K562 (cell line): ENCODE results near the gene NUDT5. TPM values are rescaled to one million over a fixed set of nuclear protein-coding genes. Genes with fewer than 3 reads are reported as not detected.

ENCODE experiments used
- ATAC-seq: fragments of 200-7000 bp; cut with Tn5 transposase; 3 replicates; pipeline ENCODE4 v1.9.1; 2020; ENCODE audit warnings: moderate library complexity
- BruUV-seq: library from RNA; stranded (reverse); fragments of 400-500 nt; replicated peaks from 2 replicates; lab custom pipeline; 2021; lab: Mats Ljungman, UMichigan
- CTCF ChIA-PET: fragments of 300-600 bp; formaldehyde crosslinking; extraction: SDS; loops from one replicate; lab custom pipeline; 2021; ENCODE audit warnings: low intra/inter-chr PET ratio; lab: Yijun Ruan, JAX
- POLR2A ChIA-PET: fragments of 300-600, 350-650 bp; sonication (Branson Sonifier 250); formaldehyde crosslinking; extraction: SDS; loops from one replicate; lab custom pipeline; 2021; ENCODE audit warnings: antibody characterized with exemption, inconsistent platforms; lab: Yijun Ruan, JAX
- DNase-seq, 4 experiments: peaks; one replicate each; pipeline versions ENCODE4 v3.0.0 to v3.0.0-alpha.2; 2011 to 2018; ENCODE audit warnings: low spot score in 3 of 4, mixed read lengths in 3 of 4; ENCODE audit errors: extremely low read depth in 1 of 4
- FAIRE-seq: peaks from 2 replicates; lab custom pipeline; 2011; peaks lifted over from hg19 to GRCh38; lab: Jason Lieb, UNC
- H2AFZ ChIP-seq: 2 replicates; pipeline ENCODE4 v1.6.0; 2011; ENCODE audit warnings: low read depth, low read length, control low read depth, inconsistent platforms
- H3K27ac ChIP-seq: fragments of 200-600 bp; 3 replicates; pipeline ENCODE4 v1.8.0; 2011; ENCODE audit warnings: low read depth, mild to moderate bottlenecking, control low read depth, inconsistent platforms, low read length, moderate library complexity, mixed read lengths; ENCODE audit errors: extremely low read depth
- H3K27me3 ChIP-seq, 2 experiments: fragments of 300-600 bp in 1 of 2; 2 replicates in 1 of 2; 3 replicates in 1 of 2; pipeline versions ENCODE4 v1.6.0 to v1.8.0; 2011; ENCODE audit warnings: inconsistent platforms in 2 of 2, low read length in 2 of 2, mild to moderate bottlenecking in 1 of 2, mixed read lengths in 1 of 2, moderate library complexity in 1 of 2; ENCODE audit not compliant: control insufficient read depth in 2 of 2, insufficient read depth in 2 of 2
- H3K36me3 ChIP-seq: fragments of 300-600 bp; 3 replicates; pipeline ENCODE4 v1.8.0; 2011; ENCODE audit warnings: mild to moderate bottlenecking, low read length, inconsistent platforms; ENCODE audit not compliant: control insufficient read depth, insufficient read depth
- H3K4me1 ChIP-seq, 2 experiments: fragments of 200-600 bp in 1 of 2; replicated peaks in 1 of 2; 2 replicates in 1 of 2; 3 replicates in 1 of 2; pipeline versions ENCODE4 v1.5.1 to v1.8.0; 2011; ENCODE audit warnings: inconsistent platforms in 2 of 2, low read length in 2 of 2, mild to moderate bottlenecking in 1 of 2, mixed read lengths in 1 of 2, moderate library complexity in 1 of 2; ENCODE audit not compliant: control insufficient read depth in 2 of 2, insufficient read depth in 2 of 2
- H3K4me2 ChIP-seq: 2 replicates; pipeline ENCODE4 v1.6.1; 2011; ENCODE audit warnings: low read length, control low read depth, inconsistent platforms, mixed read lengths; ENCODE audit not compliant: insufficient read depth
- H3K4me3 ChIP-seq: fragments of 200-600 bp; sonication (generic), shearing (Covaris generic); 2 replicates; pipeline ENCODE4 v1.5.1; 2016; ENCODE audit warnings: control low read depth, inconsistent platforms
- H3K79me2 ChIP-seq: fragments of 200-600 bp; 3 replicates; pipeline ENCODE4 v1.8.0; 2011; ENCODE audit warnings: low read length, inconsistent platforms; ENCODE audit not compliant: control insufficient read depth, insufficient read depth
- H3K9ac ChIP-seq, 2 experiments: 2 replicates each; pipeline versions ENCODE4 v1.6.0 to v1.6.1; 2011; ENCODE audit warnings: low read depth in 2 of 2, low read length in 2 of 2, control low read depth in 1 of 2, inconsistent platforms in 1 of 2, mild to moderate bottlenecking in 1 of 2, mixed read lengths in 1 of 2; ENCODE audit not compliant: insufficient read depth in 1 of 2
- H3K9me1 ChIP-seq: one replicate; pipeline ENCODE4 v1.6.0; 2011; ENCODE audit warnings: inconsistent platforms, mild to moderate bottlenecking, low read length, moderate library complexity; ENCODE audit not compliant: control insufficient read depth, insufficient read depth
- H3K9me3 ChIP-seq: replicated peaks from 2 replicates; pipeline ENCODE4 v1.5.1; 2011; ENCODE audit warnings: low read depth, low read length, inconsistent platforms; ENCODE audit not compliant: control insufficient read depth, insufficient read depth
- H4K20me1 ChIP-seq: replicated peaks from 2 replicates; pipeline ENCODE4 v1.6.1; 2011; ENCODE audit warnings: low read length, inconsistent platforms, mixed read lengths; ENCODE audit not compliant: control insufficient read depth, insufficient read depth
- CEBPB ChIP-seq: fragments of 450-650 bp; IDR thresholded peaks from 2 replicates; pipeline ENCODE4 v1.6.1; 2016; ENCODE audit warnings: missing genetic modification characterization, missing compliant biosample characterization
- EGR1 ChIP-seq: fragments of 450-650 bp; conservative IDR thresholded peaks from 2 replicates; pipeline ENCODE4 v1.6.1; 2017; ENCODE audit warnings: mild to moderate bottlenecking
- FOS ChIP-seq: IDR thresholded peaks from 3 replicates; pipeline ENCODE4 v1.6.1; 2011; ENCODE audit not compliant: insufficient read length; ENCODE audit errors: extremely low read depth
- FOXA1 ChIP-seq: fragments of 450-650 bp; IDR thresholded peaks from 2 replicates; pipeline ENCODE4 v1.6.1; 2016; ENCODE audit warnings: mild to moderate bottlenecking, borderline replicate concordance
- RFX7 ChIP-seq: fragments of 250-450 bp; sonication (Bioruptor Pico); IDR thresholded peaks from 2 replicates; pipeline ENCODE4 v1.5.1; 2021; ENCODE audit warnings: mild to moderate bottlenecking
- SRSF7 ChIP-seq: fragments of 200-400 bp; formaldehyde crosslinking; optimal IDR thresholded peaks from 2 replicates; pipeline ENCODE3; 2017; ENCODE audit warnings: mild to moderate bottlenecking, low read depth, low read length
- SRSF9 ChIP-seq: fragments of 200-400 bp; formaldehyde crosslinking; IDR thresholded peaks from 2 replicates; pipeline ENCODE4 v1.6.1; 2017; ENCODE audit warnings: low read depth, low read length, borderline replicate concordance
- ZNF232 ChIP-seq: sonication (generic); formaldehyde crosslinking; IDR thresholded peaks from 2 replicates; pipeline ENCODE4 v1.8.0; 2022; ENCODE audit warnings: mild to moderate bottlenecking, missing genetic modification reagents
- WGBS: fragments of 100-300 bp; shearing (Covaris generic); methylation state at CpG from one replicate; pipeline ENCODE4 v1.1.6; 2016; ENCODE audit warnings: low coverage, mixed read lengths; ENCODE audit not compliant: insufficient coverage; ENCODE audit errors: missing lambda C conversion rate; 5-methylcytosine and 5-hydroxymethylcytosine counted together
- in situ Hi-C: fragments of 300-500 bp; cut with MboI; formaldehyde crosslinking; loops from 4 replicates; pipeline ENCODE4 v1.15.0; 2018; ENCODE audit warnings: inconsistent platforms, mixed read lengths
- intact Hi-C: fragments of 100-400 bp; cut with micrococcal nuclease; formaldehyde crosslinking; loops from 2 replicates; pipeline ENCODE4 v1.14.2; 2022
- polyA plus RNA-seq, 8 experiments: library from polyadenylated mRNA; depleted of rRNA in 4 of 8; stranded (reverse) in 5 of 8; unstranded in 3 of 8; fragments of >200 nt; fragmentation: Nextera tagmentation in 2 of 8; fragmentation: Illumina TruSeq in 1 of 8; extraction: Ambion mirVana in 2 of 8; extraction: Trizol in 1 of 8; gene quantifications; 2 replicates each; pipeline versions ENCODE4 v1.2.1 to v1.2.3, GENCODE V29; 2011 to 2014; ENCODE audit warnings: inconsistent platforms in 1 of 8, missing spikeins in 1 of 8
- total RNA-seq, 7 experiments: library from RNA; depleted of rRNA in 6 of 7; stranded (reverse); fragments of >200 nt in 6 of 7; fragmentation: Illumina TruSeq in 2 of 7; extraction: Trizol in 2 of 7; gene quantifications; 2 replicates each; pipeline versions ENCODE4 v1.2.1 to v1.2.3, GENCODE V29; 2011 to 2021; ENCODE audit warnings: low replicate concordance in 1 of 7
- TF ChIP-seq, protein P1 (sequence below), 2 experiments: fragments of 450-650 bp in 1 of 2; IDR thresholded peaks; 2 replicates each; pipeline ENCODE4 v1.6.1; 2011 to 2017; ENCODE audit warnings: low read depth in 2 of 2, antibody characterized with exemption in 1 of 2, borderline replicate concordance in 1 of 2, low read length in 1 of 2, mild to moderate bottlenecking in 1 of 2, mixed read lengths in 1 of 2; ENCODE audit not compliant: control insufficient read depth in 1 of 2

The NUDT5 gene
- total and polyA plus RNA-seq, 9 of the 15 experiments (the other 6 are each of a cell fraction or from before 2014, with no cell fraction given): 87.7 to 422 (median 186) TPM

- TF ChIP-seq SRSF7 (no peak), EGR1 (no peak), SRSF9 (no peak), CEBPB (no peak), FOXA1 (no peak)
These were observed 29.5 kb downstream of the NUDT5 start (continued) for GRCh38 chr10:12165999-12166775.

GRCh38 chr10:12165036-12165435 is 30.7 kb downstream of the NUDT5 start:
- Histone ChIP-seq H3K9me1 (no peaks in the 10 kb centered on the region), H3K9ac (no peak overlapping the region), H3K27ac (no peak overlapping the region), H4K20me1 (no peaks in the 10 kb centered on the region), H2AFZ (no peak overlapping the region), H3K9me3 (no peaks in the 10 kb centered on the region), H3K4me2 (no peak overlapping the region), H3K4me1 (no peaks in the 10 kb centered on the region; a peak in 1 of 5 replicates), H3K79me2 (no peaks in the 10 kb centered on the region)
- intact Hi-C loops (no loop called here), in situ Hi-C loops (no loop called here)
- BruUV-seq: TSS peak; percentile 18
- WGBS: 49% methylated on average over 3 of the region's 3 CpGs
- no peak for ATAC-seq
- TF ChIP-seq FOS (no peak), ZNF232 (no peak), RFX7 (no peak)
- TF ChIP-seq, protein P1, sequence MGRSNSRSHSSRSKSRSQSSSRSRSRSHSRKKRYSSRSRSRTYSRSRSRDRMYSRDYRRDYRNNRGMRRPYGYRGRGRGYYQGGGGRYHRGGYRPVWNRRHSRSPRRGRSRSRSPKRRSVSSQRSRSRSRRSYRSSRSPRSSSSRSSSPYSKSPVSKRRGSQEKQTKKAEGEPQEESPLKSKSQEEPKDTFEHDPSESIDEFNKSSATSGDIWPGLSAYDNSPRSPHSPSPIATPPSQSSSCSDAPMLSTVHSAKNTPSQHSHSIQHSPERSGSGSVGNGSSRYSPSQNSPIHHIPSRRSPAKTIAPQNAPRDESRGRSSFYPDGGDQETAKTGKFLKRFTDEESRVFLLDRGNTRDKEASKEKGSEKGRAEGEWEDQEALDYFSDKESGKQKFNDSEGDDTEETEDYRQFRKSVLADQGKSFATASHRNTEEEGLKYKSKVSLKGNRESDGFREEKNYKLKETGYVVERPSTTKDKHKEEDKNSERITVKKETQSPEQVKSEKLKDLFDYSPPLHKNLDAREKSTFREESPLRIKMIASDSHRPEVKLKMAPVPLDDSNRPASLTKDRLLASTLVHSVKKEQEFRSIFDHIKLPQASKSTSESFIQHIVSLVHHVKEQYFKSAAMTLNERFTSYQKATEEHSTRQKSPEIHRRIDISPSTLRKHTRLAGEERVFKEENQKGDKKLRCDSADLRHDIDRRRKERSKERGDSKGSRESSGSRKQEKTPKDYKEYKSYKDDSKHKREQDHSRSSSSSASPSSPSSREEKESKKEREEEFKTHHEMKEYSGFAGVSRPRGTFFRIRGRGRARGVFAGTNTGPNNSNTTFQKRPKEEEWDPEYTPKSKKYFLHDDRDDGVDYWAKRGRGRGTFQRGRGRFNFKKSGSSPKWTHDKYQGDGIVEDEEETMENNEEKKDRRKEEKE (IDR thresholded peaks at IDR 0.05; ENCODE audit: borderline replicate concordance in 1 of 2, control insufficient read depth in 1 of 2, low read depth in 2 of 2, low read length in 1 of 2): no peak
- TF ChIP-seq, all 486 proteins: peak for 0
- FAIRE-seq (no peak), DNase-seq (no peak)
- Histone ChIP-seq H3K4me3 (no peak overlapping the region), H3K36me3 (peaks cover 61% of the 10 kb centered on the region), H3K27me3 (no peaks in the 10 kb centered on the region)
- ChIA-PET POLR2A (no interaction called here), CTCF (no interaction called here)
